H1 (cell line): ENCODE measurements around the gene HID1. TPM values are rescaled to one million over a fixed set of nuclear protein-coding genes. Genes with fewer than 3 reads are reported as not detected.

Source experiments
- CTCF ChIA-PET: fragments of 300-600 bp; sonication (Branson Sonifier 250); formaldehyde crosslinking; loops from one replicate; lab custom pipeline; 2021; ENCODE audit not compliant: partially characterized antibody; lab: Charles Lee
- POLR2A ChIA-PET: fragments of 300-600 bp; sonication (Branson Sonifier 250); formaldehyde crosslinking; loops from one replicate; lab custom pipeline; 2021; ENCODE audit warnings: inconsistent platforms; ENCODE audit not compliant: partially characterized antibody; lab: Charles Lee
- DNase-seq, 2 experiments: peaks; one replicate each; pipeline versions ENCODE4 v3.0.0 to v3.0.0-alpha.2; 2010 to 2022; ENCODE audit warnings: low spot score in 2 of 2, low read depth in 1 of 2, mixed read lengths in 1 of 2
- FAIRE-seq: peaks from 2 replicates; lab custom pipeline; 2011; peaks lifted over from hg19 to GRCh38; lab: Jason Lieb, UNC
- H2AFZ ChIP-seq: 2 replicates; pipeline ENCODE4 v1.8.1; 2012; ENCODE audit warnings: low read length, inconsistent platforms
- H2AK5ac ChIP-seq: 2 replicates; pipeline ENCODE4 v1.6.1; 2013; ENCODE audit warnings: low read depth, low read length
- H2BK120ac ChIP-seq: replicated peaks from 2 replicates; pipeline ENCODE3; 2013; ENCODE audit warnings: low read depth, low read length, inconsistent platforms
- H2BK12ac ChIP-seq: 2 replicates; pipeline ENCODE4 v1.6.1; 2013; ENCODE audit warnings: low read depth, low read length
- H2BK15ac ChIP-seq: 2 replicates; pipeline ENCODE4 v1.6.1; 2013; ENCODE audit warnings: low read length
- H2BK20ac ChIP-seq: 2 replicates; pipeline ENCODE4 v1.6.1; 2013; ENCODE audit warnings: low read length
- H2BK5ac ChIP-seq: 2 replicates; pipeline ENCODE4 v1.6.1; 2013; ENCODE audit warnings: low read depth, low read length
- H3K14ac ChIP-seq: 2 replicates; pipeline ENCODE4 v1.6.1; 2013; ENCODE audit warnings: inconsistent platforms; ENCODE audit not compliant: insufficient read length
- H3K18ac ChIP-seq: 2 replicates; pipeline ENCODE4 v1.6.1; 2013; ENCODE audit warnings: low read length; ENCODE audit errors: extremely low read depth
- H3K23ac ChIP-seq: 2 replicates; pipeline ENCODE4 v1.6.1; 2013; ENCODE audit warnings: inconsistent platforms; ENCODE audit not compliant: insufficient read length
- H3K23me2 ChIP-seq: 2 replicates; pipeline ENCODE4 v1.6.1; 2013; ENCODE audit warnings: low read depth, low read length
- H3K27ac ChIP-seq: 2 replicates; pipeline ENCODE4 v1.6.1; 2011; ENCODE audit warnings: low read depth, low read length, inconsistent platforms
- H3K27me3 ChIP-seq, 4 experiments: replicated peaks in 1 of 4; 1 replicate in 1 of 4; 2 replicates in 3 of 4; pipeline versions ENCODE4 v1.6.1 to v1.8.1; 2011 to 2013; ENCODE audit warnings: low read length in 3 of 4, mild to moderate bottlenecking in 3 of 4, inconsistent platforms in 2 of 4, mixed read lengths in 2 of 4, moderate library complexity in 1 of 4; ENCODE audit not compliant: control insufficient read depth in 3 of 4, insufficient read depth in 3 of 4; ENCODE audit errors: extremely low read depth in 1 of 4
- H3K36me3 ChIP-seq, 4 experiments: 2 replicates each; pipeline versions ENCODE4 v1.6.1 to v1.8.1; 2011 to 2013; ENCODE audit warnings: mild to moderate bottlenecking in 4 of 4, low read length in 3 of 4, moderate library complexity in 2 of 4, control low read depth in 1 of 4, inconsistent platforms in 1 of 4; ENCODE audit not compliant: insufficient read depth in 4 of 4, control insufficient read depth in 2 of 4
- H3K4ac ChIP-seq: replicated peaks from 2 replicates; pipeline ENCODE3; 2013; ENCODE audit warnings: low read length, low read depth, mixed read lengths, inconsistent platforms; ENCODE audit not compliant: insufficient read length
- H3K4me1 ChIP-seq, 4 experiments: replicated peaks in 1 of 4; 1 replicate in 1 of 4; 2 replicates in 3 of 4; pipeline versions ENCODE4 v1.6.1 to v1.8.1; 2011 to 2013; ENCODE audit warnings: low read length in 3 of 4, inconsistent platforms in 2 of 4, mixed read lengths in 1 of 4; ENCODE audit not compliant: insufficient read depth in 4 of 4, control insufficient read depth in 3 of 4
- H3K4me2 ChIP-seq, 2 experiments: 2 replicates each; pipeline versions ENCODE4 v1.6.1 to v1.8.1; 2011 to 2013; ENCODE audit warnings: low read depth in 2 of 2, low read length in 2 of 2, control low read depth in 1 of 2, inconsistent platforms in 1 of 2, mild to moderate bottlenecking in 1 of 2; ENCODE audit not compliant: insufficient read depth in 1 of 2
- H3K4me3 ChIP-seq, 4 experiments: fragments of 200-600, 300-600 bp in 1 of 4; sonication (generic), shearing (Covaris generic), sonication (Bioruptor Twin) in 1 of 4; 2 replicates each; pipeline versions ENCODE4 v1.5.1 to v1.8.1; 2011 to 2016; ENCODE audit warnings: low read length in 4 of 4, low read depth in 3 of 4, control low read depth in 2 of 4, inconsistent platforms in 2 of 4, mild to moderate bottlenecking in 2 of 4, mixed read lengths in 1 of 4, moderate library complexity in 1 of 4; ENCODE audit not compliant: insufficient read depth in 2 of 4; ENCODE audit errors: extremely low read depth in 1 of 4
- H3K56ac ChIP-seq: replicated peaks from 2 replicates; pipeline ENCODE3; 2013; ENCODE audit warnings: low read depth, mild to moderate bottlenecking, mixed read lengths, low read length, inconsistent platforms; ENCODE audit not compliant: insufficient read length
- H3K79me1 ChIP-seq: 2 replicates; pipeline ENCODE4 v1.6.1; 2013; ENCODE audit warnings: low read depth, low read length, control low read depth
- H3K79me2 ChIP-seq, 2 experiments: 2 replicates each; pipeline versions ENCODE4 v1.6.1 to v1.8.1; 2012 to 2013; ENCODE audit warnings: low read length in 2 of 2, mild to moderate bottlenecking in 2 of 2, inconsistent platforms in 1 of 2; ENCODE audit not compliant: insufficient read depth in 2 of 2, control insufficient read depth in 1 of 2
- H3K9ac ChIP-seq, 4 experiments: replicated peaks in 1 of 4; 1 replicate in 1 of 4; 2 replicates in 3 of 4; pipeline versions ENCODE4 v1.6.1 to v1.8.1; 2011 to 2013; ENCODE audit warnings: low read depth in 3 of 4, low read length in 3 of 4, control low read depth in 2 of 4, mild to moderate bottlenecking in 2 of 4, moderate library complexity in 2 of 4, inconsistent platforms in 1 of 4; ENCODE audit errors: extremely low read depth in 1 of 4
- H3K9me3 ChIP-seq, 2 experiments: 2 replicates each; pipeline versions ENCODE4 v1.6.1 to v1.8.1; 2012 to 2013; ENCODE audit warnings: mild to moderate bottlenecking in 2 of 2, moderate library complexity in 2 of 2, control low read depth in 1 of 2, inconsistent platforms in 1 of 2, low read depth in 1 of 2, low read length in 1 of 2, mixed read lengths in 1 of 2; ENCODE audit not compliant: insufficient read depth in 2 of 2
- H4K20me1 ChIP-seq, 2 experiments: replicated peaks in 1 of 2; 2 replicates each; pipeline versions ENCODE3 to v1.8.1; 2011 to 2013; ENCODE audit warnings: inconsistent platforms in 2 of 2, low read length in 2 of 2, mild to moderate bottlenecking in 1 of 2; ENCODE audit not compliant: insufficient read depth in 2 of 2, control insufficient read depth in 1 of 2
- H4K5ac ChIP-seq: 2 replicates; pipeline ENCODE4 v1.6.1; 2013; ENCODE audit warnings: low read length, low read depth, mixed read lengths, inconsistent platforms; ENCODE audit not compliant: insufficient read length
- H4K8ac ChIP-seq: 2 replicates; pipeline ENCODE4 v1.8.0; 2013; ENCODE audit warnings: mild to moderate bottlenecking, moderate library complexity, low read length, inconsistent platforms; ENCODE audit not compliant: insufficient read depth; ENCODE audit errors: extremely low read depth
- H4K91ac ChIP-seq: replicated peaks from 2 replicates; pipeline ENCODE3; 2013; ENCODE audit warnings: low read length, mixed read lengths, inconsistent platforms; ENCODE audit not compliant: insufficient read length
- BACH1 ChIP-seq: IDR thresholded peaks from 2 replicates; pipeline ENCODE4 v1.6.1; 2012; ENCODE audit warnings: low read length, improper control_type of control experiment
- BRCA1 ChIP-seq: IDR thresholded peaks from 2 replicates; pipeline ENCODE4 v1.6.1; 2012; ENCODE audit warnings: low read depth, low read length, improper control_type of control experiment
- CREB1 ChIP-seq: IDR thresholded peaks from 2 replicates; pipeline ENCODE4 v1.6.1; 2012; ENCODE audit warnings: inconsistent platforms
- WGBS, 2 experiments: shearing (Covaris generic) in 1 of 2; methylation state at CpG; one replicate each; pipeline versions ENCODE4 v1.1.6 to v1.1.7; 2013 to 2015; ENCODE audit warnings: low lambda C conversion rate in 2 of 2, mixed read lengths in 2 of 2, inconsistent platforms in 1 of 2, low coverage in 1 of 2, missing lambda C conversion rate in 1 of 2; ENCODE audit not compliant: insufficient replicate concordance in 2 of 2, insufficient coverage in 1 of 2, insufficient read length in 1 of 2; ENCODE audit errors: extremely low coverage in 1 of 2, missing lambda C conversion rate in 1 of 2; 5-methylcytosine and 5-hydroxymethylcytosine counted together
- polyA plus RNA-seq, 7 experiments: library from polyadenylated mRNA; depleted of rRNA in 3 of 7; stranded (reverse) in 5 of 7; unstranded in 2 of 7; fragments of >200 nt in 5 of 7; fragments of 200-250 nt in 2 of 7; gene quantifications; 1 replicate in 5 of 7; 2 replicates in 1 of 7; 4 replicates in 1 of 7; pipeline versions ENCODE4 v1.2.1 to v1.2.3, GENCODE V29; 2011 to 2013; ENCODE audit warnings: missing spikeins in 2 of 7, mixed read lengths in 2 of 7
- total RNA-seq: library from RNA; stranded (reverse); fragmentation: NEBNext Ultra II Directional; extraction: Animal tissue kit (Norgen Biotek cat#: 25700); gene quantifications from 2 replicates; pipeline ENCODE4 v1.2.1, GENCODE V29; 2021

Gene HID1
- total and polyA plus RNA-seq, 2 of the 8 experiments (the other 6 are each of a cell fraction or from before 2014, with no cell fraction given) = 15.1 to 25.9 TPM

DNA sequence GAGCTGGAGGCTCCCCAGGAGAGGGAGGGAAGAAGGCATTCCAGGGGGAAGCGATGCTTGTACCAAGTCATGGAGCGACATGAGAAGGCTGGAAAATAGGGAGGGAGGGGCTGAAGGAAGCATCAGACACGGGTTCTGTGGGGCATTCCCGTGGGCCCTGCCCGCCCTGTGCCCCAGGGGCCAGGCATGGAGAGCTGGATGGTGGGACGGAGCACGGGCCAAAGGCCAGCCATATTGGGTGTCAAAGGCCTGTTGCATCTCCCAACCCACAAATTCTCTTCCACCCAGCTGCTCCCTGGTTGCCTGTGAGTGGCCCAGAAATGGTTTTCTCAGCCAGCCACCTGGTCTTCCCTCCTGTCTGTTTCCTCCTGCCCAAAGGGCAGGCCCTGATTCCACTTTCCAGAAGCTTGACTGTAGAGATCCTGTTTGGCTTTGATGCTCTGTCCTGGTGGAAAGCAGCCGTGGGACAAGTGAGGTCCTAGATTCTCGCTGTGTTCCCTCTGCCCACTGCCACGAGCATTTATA lies 18.1 kb upstream of the HID1 start:
- Histone ChIP-seq H3K79me2 (peaks cover 0 to 20% of the 10 kb centered on the region in 2 experiments; a peak in 1 of 4 replicates), H2BK120ac (no peak overlapping the region), H4K5ac (no peak overlapping the region), H3K23me2 (peaks cover 10% of the 10 kb centered on the region; the same call in 1 of the 2 replicates), H3K36me3 (peaks cover 0 to 2% (median 0%) of the 10 kb centered on the region in 4 experiments; a peak in 1 of 8 replicates), H3K4me3 (no peak overlapping the region), H3K4me1 (peaks cover 0 to 7% (median 6%) of the 10 kb centered on the region in 4 experiments; a peak in 6 of 7 replicates), H3K23ac (no peak overlapping the region), H2BK15ac (no peak overlapping the region)
- WGBS, 2 experiments = 86% methylated on average over 10 of the region's 10 CpGs; no CpG with 5 or more reads in 1 of the 2 experiments
- no peak for TF ChIP-seq CREB1
- no peak for TF ChIP-seq BRCA1
- TF ChIP-seq BACH1 = no peak
- TF ChIP-seq, all 59 proteins: peak for 0
- no peaks in the 10 kb centered on the region for H3K27me3 ChIP-seq
- no peak overlapping the region for H3K27ac ChIP-seq
- FAIRE-seq (no peak), DNase-seq (no peak)
- H3K4ac ChIP-seq = no peak overlapping the region
- no peak overlapping the region for H4K8ac ChIP-seq
- CTCF ChIA-PET = interaction anchor here (0.6 to 5.7 kb wide), 8 partner anchors 11 to 360 kb away, joined by 3 to 74 read pairs (median 26); partner anchors contain the start of gene MRPL58
- H2BK5ac ChIP-seq = no peak overlapping the region
- H3K9ac ChIP-seq = no peak overlapping the region
- POLR2A ChIA-PET = interaction anchor here (1.3 to 7.8 kb wide), 4 partner anchors 8 to 20 kb away, joined by 3 to 87 read pairs (median 7); partner anchors contain the start of gene MRPL58
- no peak overlapping the region for H3K4me2 ChIP-seq
- no peak overlapping the region for H4K91ac ChIP-seq
- H3K56ac ChIP-seq = no peak overlapping the region
- no peak overlapping the region for H2AK5ac ChIP-seq
- no peak overlapping the region for H3K18ac ChIP-seq
- H3K14ac ChIP-seq = no peak overlapping the region
- H2BK12ac ChIP-seq = no peak overlapping the region
- H4K20me1 ChIP-seq = peaks cover 4 to 9% of the 10 kb centered on the region in 2 experiments
- no peaks in the 10 kb centered on the region for H3K79me1 ChIP-seq
- no peak overlapping the region for H2AFZ ChIP-seq
- H2BK20ac ChIP-seq = no peak overlapping the region
- H3K9me3 ChIP-seq = no peaks in the 10 kb centered on the region
